GM18858 (cell line): ENCODE data around the gene PPP1R8.
"Not testable (repeated sequence)": the region's sequence is repeated elsewhere in the genome, so short reads cannot be mapped to it uniquely, and the experiment has no call there.

Source experiments
- ATAC-seq: cut with Tn5 transposase; IDR thresholded peaks from one replicate; pipeline ENCODE4 v1.9.1; 2021; ENCODE audit not compliant: unreplicated experiment

Gene PPP1R8

DNA sequence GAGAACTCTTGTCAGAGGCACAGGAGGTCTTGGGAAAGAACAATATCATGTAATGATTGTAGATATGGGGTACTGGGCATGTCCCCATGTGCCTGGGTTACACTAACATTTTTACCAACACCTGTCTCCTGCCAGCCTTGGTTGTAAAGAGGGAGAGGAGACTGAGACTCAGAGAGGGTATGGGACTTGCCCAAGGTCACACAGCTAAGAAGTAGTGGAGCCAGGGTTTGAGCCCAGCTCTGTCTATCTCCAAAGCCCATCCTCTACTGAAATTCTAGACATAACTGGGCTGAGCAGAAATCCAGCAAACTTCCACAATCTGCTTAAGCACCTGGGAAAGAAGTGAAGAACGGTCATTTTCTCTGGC lies 39.1 kb downstream of the PPP1R8 start:
- ATAC-seq: no peak

DNA sequence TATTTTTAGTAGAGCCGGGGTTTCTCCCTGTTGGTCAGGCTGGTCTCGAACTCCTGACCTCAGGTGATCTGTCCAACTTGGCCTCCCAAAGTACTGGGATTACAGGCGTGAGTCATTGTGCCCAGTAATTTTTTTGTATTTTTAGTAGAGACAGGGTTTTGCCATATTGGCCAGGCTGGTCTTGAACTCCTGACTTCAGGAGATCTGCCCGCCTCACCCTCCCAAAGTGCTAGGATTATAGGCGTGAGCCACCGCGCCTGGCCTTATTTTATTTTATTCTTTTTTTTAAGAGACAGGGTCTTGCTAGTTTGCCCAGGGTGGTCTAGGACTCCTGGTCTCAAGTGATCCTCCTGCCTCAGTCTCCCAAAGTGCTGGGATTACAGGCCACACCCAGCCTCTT lies 40.5 kb downstream of the PPP1R8 start:
- ATAC-seq: not testable (repeated sequence)

DNA sequence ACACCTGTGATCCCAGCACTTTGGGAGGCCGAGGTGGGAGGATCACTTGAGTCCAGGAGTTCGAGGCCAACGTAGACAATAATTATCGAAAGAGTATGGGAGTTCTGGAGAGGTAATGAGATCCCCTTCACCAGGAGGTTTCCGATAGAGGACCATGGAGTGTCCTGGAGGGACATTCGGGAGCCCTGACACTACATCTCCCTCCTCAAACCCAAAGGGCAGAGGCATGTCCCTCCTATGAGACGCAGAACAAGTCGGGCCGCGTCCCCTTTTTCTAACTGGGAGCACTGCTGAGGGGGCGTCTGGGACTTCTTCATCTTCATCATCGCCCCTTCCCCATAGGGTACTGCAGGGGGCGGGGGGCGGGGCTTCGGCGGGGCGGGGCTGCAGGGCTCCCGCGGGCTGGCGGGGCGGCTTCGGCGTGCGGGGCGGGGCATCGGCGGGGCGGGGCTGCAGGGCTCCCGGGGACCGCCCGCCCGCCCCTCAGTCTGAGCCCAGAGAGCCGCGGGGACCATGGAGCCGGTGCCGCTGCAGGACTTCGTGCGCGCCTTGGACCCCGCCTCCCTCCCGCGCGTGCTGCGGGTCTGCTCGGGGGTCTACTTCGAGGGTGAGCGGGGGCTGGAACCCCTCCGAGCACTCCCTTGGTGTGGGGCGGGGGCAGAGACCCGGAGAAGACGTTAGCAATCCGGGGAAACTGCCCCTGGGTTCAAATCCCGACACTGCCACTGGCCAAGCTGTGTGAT lies 41.6 kb downstream of the PPP1R8 start, which contains the start of gene THEMIS2:
Gene THEMIS2 (plus strand): TSS at position 486 of the 743 bp plus-strand sequence. CDS start 28 bp downstream, at position 514.
- no peak for ATAC-seq

DNA sequence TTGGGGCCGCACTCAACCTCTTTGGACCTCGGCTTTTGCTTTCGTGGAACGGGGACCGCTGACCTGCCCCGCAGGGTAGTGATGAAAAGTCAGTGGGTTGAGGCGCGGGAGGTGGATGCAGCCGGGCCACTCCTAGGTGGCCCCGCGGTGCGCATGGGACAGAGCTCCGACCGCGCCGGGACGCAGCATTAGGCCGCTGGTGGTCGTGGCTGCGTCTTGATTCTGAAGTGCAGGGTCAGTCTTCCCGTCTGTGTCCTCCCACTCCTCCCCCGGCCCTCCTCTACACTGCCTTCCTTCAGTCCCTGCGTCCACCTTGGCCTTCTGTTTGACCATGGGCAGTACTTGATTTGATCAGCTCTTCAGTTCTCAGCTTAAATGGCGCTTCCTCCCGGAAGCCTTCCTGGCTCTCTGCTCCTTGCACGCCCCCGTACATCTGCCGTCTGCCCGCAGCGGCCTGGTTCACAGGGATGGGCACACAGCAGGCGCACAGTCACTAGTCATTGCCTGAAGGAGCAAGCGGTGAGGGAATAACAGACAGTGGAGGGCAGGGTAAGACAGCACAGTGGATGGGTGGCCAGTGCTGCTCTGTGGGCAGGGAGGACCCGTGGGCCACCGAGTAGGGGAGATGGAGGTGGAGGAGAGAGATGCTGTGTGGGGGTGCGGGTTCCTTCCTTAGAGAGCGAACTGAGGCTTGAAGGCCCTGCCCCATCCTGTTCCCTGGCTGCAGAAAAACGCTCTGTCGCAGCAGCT lies 42.4 kb downstream of the PPP1R8 start:
- ATAC-seq: no peak

DNA sequence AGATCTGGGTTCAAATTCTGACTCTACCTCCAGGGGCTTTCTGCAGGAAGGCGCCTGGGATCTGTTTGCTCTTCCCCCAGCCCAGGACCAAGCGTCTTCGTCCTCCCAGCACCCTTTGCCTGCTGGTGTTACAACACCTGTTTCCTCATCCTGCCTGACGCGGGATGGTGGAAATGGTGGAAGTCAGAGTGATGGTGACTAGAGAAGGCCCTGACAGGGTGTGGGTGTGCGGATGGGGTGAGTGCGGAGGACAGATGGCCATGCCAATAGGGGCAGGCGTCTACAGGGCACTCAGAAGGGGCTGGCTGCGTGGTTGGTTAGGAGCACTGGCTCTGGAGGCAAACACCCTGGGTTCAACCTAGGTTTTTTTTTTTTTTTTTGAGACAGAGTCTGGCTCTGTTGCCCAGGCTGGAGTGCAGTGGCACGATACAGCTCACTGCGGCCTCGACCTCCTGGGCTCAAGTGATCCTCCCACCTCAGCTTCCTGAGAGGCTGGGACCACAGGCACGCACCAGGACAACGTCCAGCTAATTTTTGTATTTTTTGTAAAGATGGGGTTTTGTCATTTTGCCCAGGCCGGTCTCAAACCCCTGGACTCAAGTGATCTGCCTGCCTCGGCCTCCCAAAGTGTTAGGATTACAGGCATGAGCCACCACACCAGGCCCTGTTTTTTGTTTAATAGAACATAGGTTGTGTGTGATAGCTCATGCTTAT lies 43.2 kb downstream of the PPP1R8 start:
- ATAC-seq: no peak

DNA sequence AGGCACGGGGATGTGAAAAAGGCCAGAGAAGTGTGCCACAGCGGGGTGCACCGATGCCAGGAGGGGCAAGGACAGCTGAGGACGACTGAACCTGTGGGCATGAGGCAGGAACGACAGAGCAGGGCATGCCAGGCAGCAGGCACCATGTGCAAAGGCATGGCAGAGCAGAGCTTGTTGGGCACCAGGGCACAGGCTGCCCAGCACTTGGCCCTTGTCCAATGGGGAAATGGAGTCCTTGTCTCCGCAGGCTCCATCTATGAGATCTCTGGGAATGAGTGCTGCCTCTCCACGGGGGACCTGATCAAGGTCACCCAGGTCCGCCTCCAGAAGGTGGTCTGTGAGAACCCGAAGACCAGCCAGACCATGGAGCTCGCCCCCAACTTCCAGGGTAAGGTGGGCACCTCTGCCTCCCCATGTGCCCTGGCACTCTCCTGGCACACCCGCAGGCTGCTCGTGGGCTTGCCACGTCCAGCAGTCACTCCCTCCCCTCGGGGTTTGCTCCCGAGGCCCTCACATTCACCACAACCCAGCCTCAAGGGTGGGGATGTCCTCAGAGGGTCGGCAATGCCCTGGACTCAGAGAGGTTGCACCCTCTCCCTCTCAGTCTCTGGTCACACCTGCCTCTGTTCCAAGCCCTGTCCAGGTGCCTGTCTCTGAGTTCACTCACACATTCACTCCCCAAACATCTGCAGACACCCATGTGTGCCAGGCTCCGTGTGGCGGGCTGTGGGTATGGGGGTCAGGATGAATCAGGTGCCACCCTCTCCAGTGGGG lies 45.9 kb downstream of the PPP1R8 start:
- no peak for ATAC-seq

DNA sequence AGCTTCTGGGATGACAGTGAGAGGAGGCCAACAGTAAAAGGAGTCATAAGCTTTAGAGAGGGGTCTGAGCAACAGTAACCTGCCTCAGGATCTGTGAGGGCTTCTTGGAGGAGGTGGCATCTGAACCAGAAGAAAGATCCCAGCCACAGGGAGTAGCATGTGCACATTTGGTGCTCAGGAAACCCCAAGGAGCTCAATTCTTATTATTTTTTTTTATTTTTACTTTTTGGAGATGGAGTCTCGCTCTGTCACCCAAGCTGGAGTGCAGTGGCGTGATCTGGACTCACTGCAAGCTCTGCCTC lies 46.5 kb downstream of the PPP1R8 start:
- no peak for ATAC-seq

DNA sequence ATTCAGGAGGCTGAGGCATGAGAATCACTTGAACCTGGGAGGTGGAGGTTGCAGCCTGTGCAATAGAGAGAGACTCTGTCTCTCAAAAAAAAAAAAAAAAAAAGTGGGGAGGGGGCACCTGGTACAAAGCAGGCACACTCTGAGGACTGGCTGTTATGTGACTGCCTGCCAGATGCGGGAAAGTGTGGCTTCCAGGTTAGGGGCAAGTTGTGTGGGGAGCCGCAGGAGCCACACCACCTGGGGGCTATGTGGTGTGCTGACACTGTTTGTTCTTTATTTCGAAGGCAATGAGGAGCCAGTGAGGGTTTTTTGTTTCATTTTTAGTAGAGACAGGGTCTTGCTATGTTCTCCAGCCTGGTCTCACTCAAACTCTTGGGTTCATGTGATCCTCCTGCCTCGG lies 47.5 kb downstream of the PPP1R8 start:
- no peak for ATAC-seq

DNA sequence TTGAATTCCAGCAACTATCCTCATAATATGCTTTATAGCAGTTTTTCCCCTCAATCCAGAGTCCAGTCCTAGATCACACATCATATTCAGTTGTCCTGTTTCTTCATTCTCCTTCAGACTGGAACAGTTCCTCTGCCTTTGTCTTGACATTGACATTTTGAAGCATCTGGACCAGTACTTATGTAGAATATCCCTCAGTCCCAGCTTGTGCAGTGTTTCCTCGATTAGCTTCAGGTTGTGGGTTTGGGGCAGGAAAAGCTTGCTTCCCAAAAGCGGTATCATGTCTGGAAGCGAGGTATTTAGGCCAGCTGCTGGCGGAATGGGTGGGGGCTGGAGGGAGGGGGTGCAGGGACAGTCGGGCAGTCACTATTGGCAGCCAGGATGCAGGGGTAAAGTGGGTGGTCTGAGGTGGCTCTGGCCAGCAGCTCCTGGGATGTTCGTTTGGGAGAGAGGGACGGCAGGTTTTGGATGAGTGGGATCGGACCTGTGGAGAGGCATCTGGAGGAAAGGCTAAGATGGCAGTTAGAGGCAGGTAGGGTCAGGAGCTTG lies 48.3 kb downstream of the PPP1R8 start:
- ATAC-seq: no peak

DNA sequence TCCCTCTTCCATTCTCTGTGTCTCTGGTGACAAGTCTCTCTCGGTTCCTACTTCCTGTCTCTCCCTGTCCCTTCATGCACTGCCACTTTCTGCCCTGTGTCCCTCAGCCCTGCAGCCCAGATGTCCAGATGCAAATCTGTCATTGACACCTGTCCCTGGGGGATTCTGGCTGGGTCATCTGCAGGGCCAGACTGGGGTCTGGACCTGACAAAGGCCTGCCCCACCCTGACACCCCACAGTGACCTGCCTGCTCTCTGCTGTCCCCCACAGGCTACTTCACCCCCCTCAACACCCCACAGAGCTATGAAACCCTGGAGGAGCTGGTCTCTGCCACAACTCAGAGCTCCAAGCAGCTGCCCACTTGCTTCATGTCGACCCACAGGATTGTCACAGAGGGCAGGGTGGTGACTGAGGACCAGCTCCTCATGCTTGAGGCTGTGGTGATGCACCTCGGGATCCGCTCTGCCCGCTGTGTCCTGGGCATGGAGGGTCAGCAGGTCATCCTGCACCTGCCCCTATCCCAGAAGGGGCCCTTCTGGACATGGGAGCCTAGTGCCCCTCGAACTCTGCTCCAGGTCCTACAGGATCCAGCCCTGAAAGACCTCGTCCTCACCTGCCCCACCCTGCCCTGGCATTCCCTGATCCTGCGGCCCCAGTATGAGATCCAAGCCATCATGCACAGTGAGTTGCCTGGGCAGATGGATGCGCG lies 48.9 kb downstream of the PPP1R8 start:
- ATAC-seq: no peak

DNA sequence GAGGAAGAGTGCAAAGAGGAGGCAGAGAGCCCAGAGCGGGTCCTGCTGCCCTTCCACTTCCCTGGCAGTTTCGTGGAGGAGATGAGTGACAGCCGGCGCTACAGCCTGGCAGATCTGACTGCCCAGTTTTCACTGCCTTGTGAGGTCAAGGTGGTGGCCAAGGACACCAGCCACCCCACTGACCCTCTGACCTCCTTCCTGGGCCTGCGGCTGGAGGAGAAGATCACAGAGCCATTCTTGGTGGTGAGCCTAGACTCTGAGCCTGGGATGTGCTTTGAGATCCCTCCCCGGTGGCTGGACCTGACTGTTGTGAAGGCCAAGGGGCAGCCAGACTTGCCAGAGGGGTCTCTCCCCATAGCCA lies 51.9 kb downstream of the PPP1R8 start:
- no peak for ATAC-seq

DNA sequence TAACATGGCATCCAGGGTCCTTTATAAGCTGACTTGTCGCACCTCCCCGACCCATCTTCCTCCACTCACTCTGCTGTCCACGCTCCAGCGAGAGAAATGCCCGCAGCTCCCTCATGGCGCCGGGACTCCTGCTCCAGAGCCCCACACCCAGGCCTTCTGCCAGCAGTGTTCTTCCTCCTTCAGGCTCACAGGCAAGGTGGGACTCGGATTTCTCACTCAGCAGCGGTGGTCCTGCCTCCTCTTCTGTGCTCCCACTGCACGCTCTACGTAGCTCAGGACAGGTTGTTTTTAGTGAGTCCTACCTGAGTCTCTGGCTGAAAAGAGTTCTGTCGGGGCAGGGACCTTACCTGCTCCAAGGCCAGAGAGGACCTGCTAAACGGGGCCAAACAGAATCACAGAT lies 53.0 kb downstream of the PPP1R8 start:
- no peak for ATAC-seq

DNA sequence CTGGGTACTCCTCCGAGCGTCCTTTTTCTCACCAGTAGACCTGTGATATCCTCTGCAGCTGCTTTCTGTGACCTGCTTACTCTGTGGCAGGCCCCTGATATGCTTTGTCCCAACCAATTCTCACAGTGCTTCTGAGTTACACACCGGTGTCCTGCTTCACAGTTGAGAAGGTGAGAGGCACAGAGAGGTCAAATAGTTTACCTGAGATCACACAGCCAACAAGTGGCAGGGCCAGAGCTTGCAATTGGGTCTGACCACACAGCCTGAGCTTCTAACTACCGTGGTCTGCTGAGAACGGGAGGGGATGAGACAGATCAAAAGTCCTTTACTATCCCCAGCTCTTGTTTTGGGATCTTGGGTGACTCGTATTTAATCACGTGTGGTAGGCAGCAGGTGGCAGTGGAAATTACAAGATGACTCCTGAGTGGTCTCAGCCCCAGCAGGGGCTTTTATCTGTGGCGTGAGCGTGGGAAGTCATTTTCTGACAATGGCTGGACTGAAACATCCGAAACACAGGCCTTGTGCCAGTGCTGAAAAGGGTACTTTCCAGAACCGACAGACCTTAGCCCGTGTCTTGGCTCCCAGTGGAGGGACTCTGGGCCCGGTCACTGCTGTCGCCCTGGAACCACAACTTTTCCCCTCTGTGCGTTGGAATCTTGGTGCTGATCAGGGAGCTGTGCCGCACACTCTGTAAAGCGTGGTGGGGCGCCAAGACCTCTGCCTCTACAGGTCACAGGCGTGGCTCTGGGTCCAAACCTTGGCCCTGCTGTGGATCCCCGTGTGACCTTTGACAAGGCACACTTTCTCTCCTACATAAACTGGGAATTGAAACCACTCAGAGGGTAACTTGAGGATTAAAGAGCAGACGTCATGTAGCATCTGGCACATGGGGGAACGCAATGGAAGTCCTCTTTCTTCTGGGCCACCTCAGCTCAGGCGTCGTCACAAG lies 53.7 kb downstream of the PPP1R8 start:
- ATAC-seq: no peak

DNA sequence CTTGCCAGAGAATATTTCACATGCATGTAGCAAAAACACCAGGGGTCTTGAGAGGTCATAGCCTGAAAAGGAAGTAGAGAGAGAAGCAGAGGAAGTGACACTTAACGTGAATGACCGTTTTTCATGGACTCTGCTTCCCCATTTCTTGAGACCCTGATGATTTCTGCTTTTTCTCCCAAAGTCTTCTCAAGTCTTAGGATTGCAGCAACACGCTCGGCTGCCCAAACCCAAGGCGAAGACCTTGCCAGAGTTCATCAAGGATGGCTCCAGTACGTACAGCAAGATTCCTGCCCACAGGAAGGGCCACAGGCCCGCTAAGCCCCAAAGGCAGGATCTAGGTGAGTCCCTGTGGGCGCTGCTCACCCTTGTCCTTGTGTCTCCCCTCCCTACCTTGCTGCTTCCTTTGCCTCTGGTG lies 54.5 kb downstream of the PPP1R8 start:
- no peak for ATAC-seq

DNA sequence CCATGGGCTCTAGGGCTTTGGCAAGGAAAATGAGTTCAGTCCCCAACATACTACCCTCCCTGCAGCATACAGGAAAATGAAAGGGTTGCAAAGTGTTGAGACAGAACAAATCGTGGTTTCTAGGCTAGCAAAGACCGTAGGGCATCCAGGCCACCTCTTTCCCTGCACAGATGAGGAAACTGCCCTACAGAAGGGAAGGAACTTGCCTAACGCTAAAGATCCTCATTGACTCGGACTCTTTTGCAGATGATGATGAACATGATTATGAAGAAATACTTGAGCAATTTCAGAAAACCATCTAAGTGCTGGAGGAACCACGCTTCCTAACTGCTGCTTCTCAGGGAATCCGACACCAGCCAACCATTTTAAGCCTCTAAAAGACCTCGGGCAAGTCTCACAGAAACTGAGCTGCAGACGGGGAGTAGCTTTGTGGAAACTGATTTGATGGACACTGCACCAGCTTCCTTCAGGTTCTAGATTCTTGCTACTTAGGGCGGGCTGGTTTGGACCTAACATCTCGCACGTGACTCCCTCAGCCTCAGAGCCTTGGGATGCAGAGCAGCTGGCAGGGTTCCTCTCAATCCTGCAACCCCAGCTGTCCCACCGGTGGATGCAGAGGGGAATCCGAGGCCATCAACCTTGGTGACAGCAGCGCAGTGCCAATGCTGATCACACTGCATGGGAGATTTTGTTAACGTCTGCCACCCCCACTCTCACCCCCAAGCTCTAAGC lies 55.2 kb downstream of the PPP1R8 start:
- no peak for ATAC-seq

DNA sequence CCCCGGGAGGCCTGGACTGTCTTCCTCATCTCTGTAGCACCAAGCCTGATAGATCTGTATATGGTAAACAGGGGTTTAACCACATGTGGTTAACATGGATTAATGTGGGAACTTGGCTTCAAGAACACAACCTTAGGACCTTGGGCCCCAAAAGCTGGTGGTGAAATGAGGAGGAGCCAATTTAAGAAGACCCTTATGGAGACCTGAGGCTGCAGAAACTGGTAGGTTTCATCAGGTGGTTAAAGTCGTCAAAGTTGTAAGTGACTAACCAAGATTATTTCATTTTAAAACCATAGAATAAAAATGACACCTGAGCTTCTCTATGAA lies 55.7 kb downstream of the PPP1R8 start:
- no peak for ATAC-seq

DNA sequence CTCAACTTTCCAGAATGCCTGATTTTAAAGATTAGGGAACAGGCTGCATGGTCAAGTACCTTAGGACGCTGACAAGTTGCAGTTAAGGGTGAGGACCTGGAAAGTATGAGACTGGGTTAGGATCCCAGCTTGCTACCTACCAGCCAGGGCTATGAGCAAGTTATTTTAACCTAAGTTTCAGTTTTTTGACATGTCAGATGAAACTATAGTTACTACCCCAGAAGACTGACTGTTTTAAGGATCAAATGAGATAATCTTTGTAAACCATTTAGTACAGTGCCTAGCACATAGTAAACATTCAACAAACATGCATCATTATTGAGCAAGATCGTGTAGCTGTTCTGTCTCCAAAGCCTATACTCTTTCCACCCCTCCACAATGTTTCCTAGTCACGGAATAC lies 56.2 kb downstream of the PPP1R8 start:
- no peak for ATAC-seq

DNA sequence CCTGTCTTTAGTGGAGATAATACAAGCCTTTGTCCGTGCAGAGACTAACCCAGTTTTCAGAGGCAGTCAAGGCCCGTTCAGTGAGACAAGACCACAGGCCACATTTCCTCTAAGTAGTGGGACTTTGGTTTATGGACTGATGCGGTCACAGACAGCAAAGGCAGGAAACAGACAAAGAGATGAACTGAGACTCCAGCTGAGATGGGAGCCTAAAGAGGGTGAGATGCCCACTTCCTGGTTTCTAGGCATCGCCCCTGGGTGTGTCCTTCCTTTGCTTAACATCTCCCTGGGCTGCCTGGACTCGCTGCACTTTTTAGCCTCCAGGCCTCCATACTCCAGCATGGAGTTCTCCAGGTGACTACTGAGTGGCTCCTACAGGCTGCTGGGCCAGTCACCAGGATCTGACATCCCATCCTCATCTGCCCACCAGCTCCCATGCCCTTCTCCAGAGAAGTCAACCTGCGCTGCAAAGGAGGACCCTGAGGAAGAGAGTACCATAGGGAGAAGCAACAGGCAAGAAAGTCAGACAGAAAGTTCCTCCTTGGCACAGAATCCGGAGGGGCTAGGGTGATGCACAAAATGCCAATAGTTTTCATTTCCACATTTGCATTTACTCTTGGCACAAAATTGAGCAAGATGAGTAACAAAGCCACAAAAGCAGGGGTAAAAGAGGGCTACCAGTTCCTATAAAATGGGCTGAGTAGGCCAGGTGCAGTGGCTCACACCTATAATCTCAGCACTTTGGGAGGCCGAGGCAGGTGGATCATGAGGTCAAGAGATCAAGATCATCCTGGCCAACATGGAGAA lies 56.8 kb downstream of the PPP1R8 start:
- ATAC-seq: no peak
